Measurements from ENCODE around the gene CD302. TPM values are rescaled to one million over a fixed set of nuclear protein-coding genes. Genes with fewer than 3 reads are reported as not detected.

CD302 gene
- total RNA-seq, 1 experiment from 2014 or later = 0.68 TPM

DNA sequence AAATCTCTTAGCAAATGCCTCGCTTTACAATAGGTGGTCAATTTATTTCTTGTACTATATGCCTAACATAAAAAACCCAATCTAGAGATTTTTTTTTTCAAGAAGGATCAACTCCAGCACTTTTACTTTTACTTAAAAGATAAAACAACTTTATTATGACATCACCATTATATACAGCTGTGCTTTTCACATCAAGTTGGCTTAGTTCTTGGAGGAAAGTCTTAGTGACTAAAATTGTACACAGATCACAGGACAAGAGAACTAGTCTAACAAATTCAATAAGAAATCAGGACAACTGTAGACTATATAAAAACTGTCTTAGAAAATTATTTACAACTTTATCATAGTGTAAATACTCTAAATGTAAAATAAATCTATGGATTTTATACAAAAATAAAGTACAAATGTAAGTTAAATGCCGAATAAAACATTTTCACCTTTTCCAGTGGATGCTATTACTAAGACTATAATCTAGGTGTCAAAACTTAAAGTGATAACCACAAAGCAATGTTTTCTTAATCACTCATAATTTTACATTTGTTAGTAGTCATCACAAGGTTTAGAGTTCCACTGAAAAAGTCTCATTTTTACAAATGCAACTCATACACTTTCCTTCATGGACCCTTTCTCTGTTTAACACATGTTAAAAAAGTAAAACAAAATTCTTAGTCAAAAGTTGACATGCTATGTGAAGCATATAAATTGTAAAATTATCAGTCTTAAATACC, 5.4 kb upstream of the CD302 start:
- Histone ChIP-seq H2BK120ac (ENCODE audit: low read depth, low read length, poor library complexity, severe bottlenecking) (no peak overlapping the region), H3K27me3 (ENCODE audit: insufficient read depth, low read length) (peaks cover 4% of the 10 kb centered on the region; the same call in 1 of the 2 replicates), H3K4ac (ENCODE audit: low read depth, low read length) (no peak overlapping the region), H3K23ac (ENCODE audit: insufficient read length, low read depth, low read length) (no peak overlapping the region), H3K79me2 (ENCODE audit: insufficient read depth, low read length) (no peaks in the 10 kb centered on the region), H2AFZ (ENCODE audit: low read length) (no peak overlapping the region), H2BK20ac (ENCODE audit: low read depth, low read length, poor library complexity, severe bottlenecking) (no peak overlapping the region), H3K14ac (ENCODE audit: insufficient read depth, low read length) (no peak overlapping the region), H3T11ph (ENCODE audit: low read length) (no peak overlapping the region), H3K23me2 (ENCODE audit: insufficient read length, low read depth, low read length, poor library complexity, severe bottlenecking) (no peaks in the 10 kb centered on the region), H4K20me1 (ENCODE audit: control insufficient read depth, insufficient read depth, insufficient read length) (no peaks in the 10 kb centered on the region), H3K27ac (ENCODE audit: insufficient read length, low read depth, low read length) (no peak overlapping the region), H3K9ac (ENCODE audit: extremely low read depth, insufficient read length, low read length) (no peak overlapping the region), H2BK5ac (ENCODE audit: insufficient read length, low read length) (no peak overlapping the region), H3K18ac (ENCODE audit: insufficient read length, low read depth, low read length) (no peak overlapping the region), H3K4me2 (ENCODE audit: insufficient read depth, insufficient read length, low read length) (no peak overlapping the region), H4K8ac (replicated peaks; ENCODE audit: insufficient read length, low read depth, low read length) (no peak overlapping the region), H2BK12ac (ENCODE audit: insufficient read length, low read depth, low read length) (no peak overlapping the region), H2AK5ac (ENCODE audit: insufficient read length, low read length) (no peak overlapping the region), H2BK15ac (ENCODE audit: low read depth, low read length) (no peak overlapping the region), H4K91ac (ENCODE audit: insufficient read length, low read depth, low read length) (no peak overlapping the region), H3K9me3 (ENCODE audit: control insufficient read depth, low read depth, low read length) (no peaks in the 10 kb centered on the region), H3K4me1 (ENCODE audit: insufficient read depth, low read length) (no peaks in the 10 kb centered on the region), H3K56ac (ENCODE audit: insufficient read length, low read depth, low read length) (no peak overlapping the region), H4K5ac (ENCODE audit: insufficient read length, low read depth, low read length) (no peak overlapping the region), H3K79me1 (ENCODE audit: insufficient read depth, low read depth, low read length, poor library complexity, severe bottlenecking) (no peaks in the 10 kb centered on the region)
- Mint-ChIP-seq H3K36me3 (ENCODE audit: insufficient read depth in 1 of 3, low read depth in 3 of 3) (no peaks in the 10 kb centered on the region), H3K4me1 (peaks cover 2 to 3% of the 10 kb centered on the region in 2 experiments; a peak in 3 of 4 replicates), H3K9me3 (no peaks in the 10 kb centered on the region), H3K4me3 (no peak overlapping the region), H3K27ac (no peak overlapping the region), H3K27me3 (ENCODE audit: low read depth) (peaks cover 26% of the 10 kb centered on the region)
- no peak for DNase-seq
- no peak for TF ChIP-seq CTCF (conservative IDR thresholded peaks at IDR 0.05)
- no CpG with 5 or more reads among the region's 2 CpGs for WGBS (ENCODE audit: extremely low coverage, insufficient read length, low lambda C conversion rate)
